Rectal smooth muscle tissue (tissue), 1 donor: Measurements from ENCODE around the gene FBXO3.

Experiments
- H3K27ac ChIP-seq: one replicate; pipeline ENCODE4 v1.7.0; 2013; ENCODE audit warnings: low read depth, low read length, inconsistent platforms
- H3K27me3 ChIP-seq: one replicate; pipeline ENCODE4 v1.7.0; 2013; ENCODE audit warnings: low read length; ENCODE audit not compliant: control insufficient read depth, insufficient read depth
- H3K36me3 ChIP-seq: one replicate; pipeline ENCODE4 v1.7.0; 2013; ENCODE audit warnings: low read length; ENCODE audit not compliant: control insufficient read depth, insufficient read depth
- H3K4me1 ChIP-seq: one replicate; pipeline ENCODE4 v1.7.0; 2013; ENCODE audit warnings: low read length; ENCODE audit not compliant: control insufficient read depth, insufficient read depth
- H3K4me3 ChIP-seq: one replicate; pipeline ENCODE4 v1.7.0; 2013; ENCODE audit warnings: low read length
- H3K9ac ChIP-seq: one replicate; pipeline ENCODE4 v1.7.0; 2013; ENCODE audit warnings: low read length

FBXO3 gene

GRCh38 chr11:33766085-33766484, 8.2 kb downstream of the FBXO3 start:
- no peak overlapping the region for H3K4me3 ChIP-seq
- no peak overlapping the region for H3K27ac ChIP-seq
- no peaks in the 10 kb centered on the region for H3K27me3 ChIP-seq
- no peak overlapping the region for H3K9ac ChIP-seq
- H3K4me1 ChIP-seq, result no peaks in the 10 kb centered on the region
- peaks cover 10% of the 10 kb centered on the region for H3K36me3 ChIP-seq

DNA sequence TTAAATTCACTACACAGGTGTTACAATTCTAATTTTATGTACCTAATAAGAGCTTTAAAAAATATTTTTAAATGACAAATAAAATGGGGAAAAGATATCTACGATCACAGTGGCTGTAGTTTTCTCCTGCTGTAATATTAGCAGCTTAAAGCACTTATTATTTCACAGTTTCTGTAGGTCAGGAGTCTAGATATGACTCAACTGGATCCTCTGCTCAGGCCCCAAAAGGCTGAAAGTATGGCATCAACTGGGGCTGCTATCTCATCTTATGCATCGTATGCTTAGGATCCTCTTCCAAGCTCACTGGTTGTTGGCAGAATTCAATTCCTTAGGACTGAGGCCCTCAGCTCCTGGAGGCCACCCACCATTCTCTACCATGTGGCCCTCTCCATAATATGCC, 12.8 kb downstream of the FBXO3 start:
- H3K4me1 ChIP-seq, result no peaks in the 10 kb centered on the region
- no peak overlapping the region for H3K27ac ChIP-seq
- H3K27me3 ChIP-seq, result no peaks in the 10 kb centered on the region
- no peak overlapping the region for H3K4me3 ChIP-seq
- no peak overlapping the region for H3K9ac ChIP-seq
- H3K36me3 ChIP-seq, result peaks cover 20% of the 10 kb centered on the region

DNA sequence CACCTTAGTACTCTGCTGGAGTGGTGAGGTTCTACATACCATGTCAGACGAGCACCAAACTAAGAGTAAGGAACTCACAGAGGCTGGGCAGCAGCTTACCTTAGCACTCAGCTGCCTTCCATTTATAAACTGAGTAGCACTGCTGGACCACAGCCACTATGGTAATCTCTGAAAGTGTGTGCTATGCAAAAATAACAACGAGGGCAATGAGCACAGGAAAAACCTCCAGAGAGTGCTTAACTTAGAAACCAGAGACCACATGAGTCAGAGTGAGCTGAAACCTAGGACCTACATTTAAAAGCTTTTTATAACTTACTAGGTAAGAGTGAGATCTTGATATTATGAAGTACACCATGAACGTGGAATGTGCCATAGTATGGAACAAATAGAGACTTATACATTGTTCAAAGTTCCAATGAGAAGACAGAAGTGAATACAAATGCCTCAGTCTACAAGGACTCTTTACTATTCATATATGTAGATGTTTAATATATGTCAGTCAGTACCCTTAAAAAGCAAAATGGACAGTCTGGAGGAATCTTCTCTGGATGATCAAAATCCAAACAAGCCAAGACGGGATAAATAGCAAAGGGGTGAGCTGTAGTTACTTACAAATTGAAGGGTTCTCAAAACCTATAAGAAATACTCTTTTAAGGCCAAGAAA, 20.9 kb downstream of the FBXO3 start:
- no peaks in the 10 kb centered on the region for H3K27me3 ChIP-seq
- no peak overlapping the region for H3K27ac ChIP-seq
- H3K36me3 ChIP-seq, result peaks cover 19% of the 10 kb centered on the region
- no peak overlapping the region for H3K4me3 ChIP-seq
- no peak overlapping the region for H3K9ac ChIP-seq
- no peaks in the 10 kb centered on the region for H3K4me1 ChIP-seq

GRCh38 chr11:33751878-33752277, 22.4 kb downstream of the FBXO3 start:
- Histone ChIP-seq H3K27me3 (no peaks in the 10 kb centered on the region), H3K27ac (no peak overlapping the region), H3K4me1 (peaks cover 4% of the 10 kb centered on the region), H3K36me3 (peaks cover 14% of the 10 kb centered on the region), H3K4me3 (no peak overlapping the region), H3K9ac (no peak overlapping the region)

- H3K36me3 ChIP-seq, result peaks cover 9% of the 10 kb centered on the region
- peaks cover 4% of the 10 kb centered on the region for H3K4me1 ChIP-seq
- H3K9ac ChIP-seq, result no peak overlapping the region
- no peak overlapping the region for H3K27ac ChIP-seq
- no peaks in the 10 kb centered on the region for H3K27me3 ChIP-seq
- H3K4me3 ChIP-seq, result no peak overlapping the region
These were observed 26.3 kb downstream of the FBXO3 start for GRCh38 chr11:33747979-33748378.

DNA sequence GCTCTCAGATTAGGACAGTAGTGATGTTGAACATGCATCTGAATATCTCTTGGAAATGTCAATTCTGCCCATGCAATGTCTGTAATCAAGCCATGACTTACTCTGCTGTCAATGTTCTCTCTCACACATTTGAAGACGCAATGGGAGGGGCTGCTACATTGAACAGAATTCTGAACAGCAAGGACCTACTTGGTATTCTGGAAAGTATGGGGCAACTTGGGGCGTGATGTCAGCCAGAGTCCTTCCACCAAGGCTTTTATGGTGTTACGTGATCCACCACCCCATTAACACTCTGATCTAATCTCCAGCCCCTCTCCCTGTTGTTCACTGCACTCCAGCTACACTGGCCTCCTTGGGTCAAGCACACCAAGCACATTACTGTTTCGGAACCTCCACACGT, 31.0 kb downstream of the FBXO3 start:
- Histone ChIP-seq H3K36me3 (peaks cover 10% of the 10 kb centered on the region), H3K27ac (no peak overlapping the region), H3K27me3 (no peaks in the 10 kb centered on the region), H3K9ac (no peak overlapping the region), H3K4me3 (no peak overlapping the region), H3K4me1 (peaks cover 4% of the 10 kb centered on the region)

DNA sequence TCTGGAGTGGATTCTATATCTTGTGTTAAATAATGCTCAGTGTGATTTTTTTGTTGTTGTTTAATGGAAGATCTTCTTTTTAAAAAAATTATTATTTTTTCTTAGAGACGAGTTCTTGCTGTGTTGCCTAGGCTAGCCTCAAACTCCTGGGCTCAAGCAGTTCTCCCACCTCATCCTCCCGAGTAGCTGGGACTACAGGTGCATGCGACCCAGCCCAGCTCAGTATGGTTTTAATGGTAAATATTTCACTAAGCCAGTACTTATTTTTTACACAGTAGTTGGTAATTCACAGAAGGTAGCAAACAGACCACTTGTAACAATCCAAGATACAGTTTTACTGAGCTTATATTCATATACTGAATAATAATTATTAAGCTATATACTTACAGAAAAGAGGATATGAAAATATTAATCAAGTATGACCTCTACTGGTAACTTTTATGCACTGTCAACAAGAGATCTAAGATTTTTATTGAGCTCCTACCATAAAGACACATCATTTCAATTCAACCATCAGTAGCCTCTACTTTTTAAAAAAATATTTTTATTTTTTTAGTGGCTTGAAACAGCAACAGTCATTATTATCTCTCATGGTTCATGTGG, 32.0 kb downstream of the FBXO3 start:
- Histone ChIP-seq H3K36me3 (peaks cover 10% of the 10 kb centered on the region), H3K9ac (no peak overlapping the region), H3K27me3 (no peaks in the 10 kb centered on the region), H3K4me1 (no peaks in the 10 kb centered on the region), H3K4me3 (no peak overlapping the region), H3K27ac (no peak overlapping the region)

- peaks cover 2% of the 10 kb centered on the region for H3K4me1 ChIP-seq
- no peaks in the 10 kb centered on the region for H3K27me3 ChIP-seq
- peaks cover 10% of the 10 kb centered on the region for H3K36me3 ChIP-seq
- no peak overlapping the region for H3K27ac ChIP-seq
- H3K9ac ChIP-seq, result no peak overlapping the region
- no peak overlapping the region for H3K4me3 ChIP-seq
These were observed 32.5 kb downstream of the FBXO3 start for GRCh38 chr11:33741806-33742205.

DNA sequence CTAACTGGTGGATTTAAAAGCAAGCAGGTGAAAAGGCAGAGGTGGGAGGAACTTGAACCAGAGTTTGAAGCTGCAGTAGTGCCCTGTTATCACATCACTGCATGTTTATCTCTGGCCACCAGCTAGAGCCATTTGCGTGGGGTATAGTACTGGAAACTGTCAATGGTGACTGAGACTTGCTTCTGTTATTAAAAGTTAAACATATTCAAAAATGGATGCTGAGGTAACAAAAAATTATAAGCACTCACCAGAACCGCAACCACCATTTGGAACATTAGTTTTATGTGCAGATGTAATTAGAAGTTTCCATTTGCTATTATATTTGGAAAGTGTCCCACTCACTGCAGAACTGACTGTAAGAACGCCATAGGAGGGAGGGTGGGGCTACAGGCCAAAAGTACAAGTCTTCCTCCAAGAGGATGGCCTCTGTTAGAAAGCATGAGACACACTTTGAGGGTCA, 36.9 kb downstream of the FBXO3 start:
- Histone ChIP-seq H3K4me3 (peak overlapping the region; percentile 89), H3K27ac (no peak overlapping the region), H3K27me3 (no peaks in the 10 kb centered on the region), H3K36me3 (no peaks in the 10 kb centered on the region), H3K9ac (no peak overlapping the region), H3K4me1 (peaks cover 5% of the 10 kb centered on the region)

GRCh38 chr11:33736148-33736812, 38.0 kb downstream of the FBXO3 start, which contains the start of gene CD59:
Gene CD59, minus strand, starts transcription at chr11:33736423. Its CDS starts 13,978 bp downstream, at chr11:33722445.
- Histone ChIP-seq H3K36me3 (no peaks in the 10 kb centered on the region), H3K4me1 (peaks cover 5% of the 10 kb centered on the region), H3K27me3 (no peaks in the 10 kb centered on the region), H3K4me3 (peak within 1 kb of the TSS; percentile 89), H3K9ac (peak within 1 kb of the TSS; percentile 66), H3K27ac (peak within 1 kb of the TSS; percentile 86)

GRCh38 chr11:33735271-33736147, 38.8 kb downstream of the FBXO3 start:
- peak overlapping the region; percentile 89 for H3K4me3 ChIP-seq
- no peaks in the 10 kb centered on the region for H3K36me3 ChIP-seq
- H3K27me3 ChIP-seq, result no peaks in the 10 kb centered on the region
- H3K27ac ChIP-seq, result peak overlapping the region; percentile 86
- peaks cover 5% of the 10 kb centered on the region for H3K4me1 ChIP-seq
- peak overlapping the region; percentile 66 for H3K9ac ChIP-seq
